Muscle layer of colon (tissue), 2 donors: ENCODE results near the gene IL4R.
"Not testable (repeated sequence)": the region's sequence is repeated elsewhere in the genome, so short reads cannot be mapped to it uniquely, and the experiment has no call there.

Source experiments
- H3K27ac ChIP-seq: one replicate; pipeline ENCODE4 v1.7.0; 2013; ENCODE audit warnings: low read depth, mild to moderate bottlenecking, low read length, moderate library complexity
- H3K27me3 ChIP-seq, 2 donors: one replicate each; pipeline ENCODE4 v1.7.0; 2013; ENCODE audit warnings: low read length in 2 of 2, mild to moderate bottlenecking in 2 of 2; ENCODE audit not compliant: insufficient read depth in 2 of 2, control insufficient read depth in 1 of 2
- H3K36me3 ChIP-seq: one replicate; pipeline ENCODE4 v1.7.0; 2013; ENCODE audit warnings: mild to moderate bottlenecking, low read length; ENCODE audit not compliant: insufficient read depth
- H3K4me1 ChIP-seq: one replicate; pipeline ENCODE4 v1.7.0; 2013; ENCODE audit warnings: mild to moderate bottlenecking, low read length; ENCODE audit not compliant: insufficient read depth
- H3K4me3 ChIP-seq, 2 donors: one replicate each; pipeline ENCODE4 v1.7.0; 2013; ENCODE audit warnings: low read length in 2 of 2, low read depth in 1 of 2, mild to moderate bottlenecking in 1 of 2, moderate library complexity in 1 of 2
- H3K9ac ChIP-seq: one replicate; pipeline ENCODE4 v1.7.0; 2013; ENCODE audit warnings: low read length
- H3K9me3 ChIP-seq: one replicate; pipeline ENCODE4 v1.7.0; 2013; ENCODE audit warnings: mild to moderate bottlenecking, low read length
- donor health status: abdominal sarcoma.
- donor health status: Adenocarcinoma of cecum.

The IL4R gene

DNA sequence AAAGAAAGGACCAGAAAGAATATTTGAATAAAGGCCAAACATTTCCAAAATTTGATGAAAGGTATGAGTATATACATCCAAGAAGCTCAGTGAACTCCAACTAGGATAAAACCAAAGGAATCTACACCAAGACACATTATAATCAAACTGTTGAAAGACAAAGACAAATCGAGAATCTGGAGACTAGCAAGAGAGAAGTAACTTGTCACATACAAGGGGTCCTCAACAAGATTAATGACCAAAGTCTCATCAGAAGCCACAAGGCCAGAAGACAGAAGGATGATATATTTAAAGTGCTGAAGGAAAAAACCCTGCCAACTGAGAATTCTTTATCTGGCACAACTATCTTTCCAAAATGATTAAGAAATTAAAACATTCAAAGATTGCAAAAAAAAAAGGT is 78.9 kb downstream of the IL4R start:
- Histone ChIP-seq H3K27me3 (no peaks in the 10 kb centered on the region), H3K4me1 (no peaks in the 10 kb centered on the region), H3K27ac (no peak overlapping the region), H3K4me3 (no peak overlapping the region), H3K9me3 (no peaks in the 10 kb centered on the region), H3K36me3 (no peaks in the 10 kb centered on the region), H3K9ac (no peak overlapping the region)

DNA sequence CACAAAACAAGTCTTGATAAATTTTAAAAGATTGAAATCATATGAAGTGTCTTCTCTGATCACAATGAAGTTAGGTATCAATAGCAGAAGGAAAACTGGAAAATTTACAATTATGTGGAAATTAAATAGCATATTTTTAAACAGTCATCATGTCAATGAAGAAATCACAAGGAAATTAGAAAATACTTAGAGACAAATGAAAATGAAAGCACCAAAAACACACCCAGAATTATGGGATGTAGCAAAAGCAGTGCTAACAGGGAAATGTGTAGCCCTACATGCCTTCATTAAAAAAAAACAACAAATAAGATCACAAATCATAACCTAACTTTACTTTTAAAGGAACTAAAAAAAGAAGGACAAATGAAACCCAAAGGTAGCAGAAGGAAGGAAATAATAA is 80.7 kb downstream of the IL4R start:
- Histone ChIP-seq H3K9ac (no peak overlapping the region), H3K4me1 (no peaks in the 10 kb centered on the region), H3K9me3 (no peaks in the 10 kb centered on the region), H3K4me3 (no peak overlapping the region), H3K27ac (no peak overlapping the region), H3K27me3 (no peaks in the 10 kb centered on the region), H3K36me3 (no peaks in the 10 kb centered on the region)

DNA sequence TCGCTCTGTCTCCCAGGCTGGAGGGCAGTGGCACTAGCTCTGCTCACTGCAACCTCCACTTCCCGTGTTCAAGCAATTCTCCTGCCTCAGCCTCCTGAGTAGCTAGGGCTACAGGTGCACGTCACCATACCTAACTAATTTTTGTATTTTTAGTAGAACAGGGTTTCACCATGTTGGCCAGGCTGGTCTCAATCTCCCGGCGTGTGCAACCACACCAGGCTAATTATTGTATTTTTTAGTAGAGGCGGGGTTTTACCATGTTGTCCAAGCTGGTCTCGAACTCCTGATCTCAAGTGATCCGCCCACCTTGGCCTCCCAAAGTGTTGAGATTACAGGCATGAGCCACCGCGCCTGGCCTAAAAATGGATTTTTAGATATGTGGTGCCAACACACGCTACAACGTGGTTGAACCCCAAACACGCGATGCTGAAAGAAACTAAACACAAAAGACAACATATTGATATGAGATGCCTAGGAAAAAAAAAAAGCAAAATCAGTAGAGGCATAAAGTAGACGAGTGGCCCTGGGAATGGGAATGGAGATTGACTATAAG is 84.6 kb downstream of the IL4R start:
- H3K4me1 ChIP-seq, H3K27ac ChIP-seq, H3K4me3 ChIP-seq, H3K9me3 ChIP-seq, H3K36me3 ChIP-seq, H3K9ac ChIP-seq, H3K27me3 ChIP-seq: not testable (repeated sequence)

DNA sequence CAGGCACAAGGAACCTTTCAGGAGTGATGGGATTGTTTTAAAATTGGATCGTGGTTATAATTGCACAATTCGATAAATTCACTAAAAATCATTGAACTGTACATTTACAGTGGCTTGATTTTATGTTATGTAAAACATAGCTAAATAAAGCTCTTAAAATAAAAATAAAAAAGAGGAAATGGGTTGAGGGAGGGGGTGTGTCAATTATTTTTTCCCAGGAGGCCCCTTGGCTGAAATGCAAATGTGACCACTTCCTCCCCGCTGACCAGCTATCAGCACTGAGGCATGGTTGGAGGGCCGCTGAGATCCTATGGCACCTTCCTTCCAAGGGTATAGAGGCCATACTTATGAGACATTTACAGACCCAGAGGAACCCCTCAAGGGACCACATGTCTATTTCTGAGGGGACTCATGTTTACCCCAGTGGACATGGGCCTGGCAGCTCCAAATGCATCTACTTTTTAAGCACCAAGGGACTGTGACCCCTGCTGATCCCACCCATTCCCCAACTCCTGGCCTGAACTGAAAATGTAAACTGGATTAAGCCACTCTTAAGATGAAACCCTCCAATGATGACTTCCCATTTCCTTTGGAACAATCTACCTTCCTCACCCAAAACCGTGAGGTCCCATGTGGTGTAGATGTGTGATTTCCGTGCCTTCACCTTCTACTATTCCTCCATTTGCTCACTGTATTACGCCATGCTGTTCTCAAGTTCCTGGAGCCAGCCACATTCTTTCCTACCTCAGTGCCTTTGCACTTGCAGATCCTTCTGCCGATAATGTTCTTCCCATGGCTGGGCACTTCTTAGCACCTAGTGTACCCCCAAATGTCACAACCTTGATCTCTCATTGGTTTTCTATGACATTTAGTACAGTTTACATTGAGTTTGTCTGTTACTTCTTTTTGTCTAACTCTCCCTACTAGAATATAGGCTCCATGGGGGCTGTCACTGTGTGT is 85.4 kb downstream of the IL4R start:
- H3K27ac ChIP-seq: no peak overlapping the region
- no peak overlapping the region for H3K9ac ChIP-seq
- no peaks in the 10 kb centered on the region for H3K4me1 ChIP-seq
- no peaks in the 10 kb centered on the region for H3K36me3 ChIP-seq
- H3K9me3 ChIP-seq: no peaks in the 10 kb centered on the region
- peaks cover 0 to 10% of the 10 kb centered on the region in 2 donors for H3K27me3 ChIP-seq
- no peak overlapping the region for H3K4me3 ChIP-seq

DNA sequence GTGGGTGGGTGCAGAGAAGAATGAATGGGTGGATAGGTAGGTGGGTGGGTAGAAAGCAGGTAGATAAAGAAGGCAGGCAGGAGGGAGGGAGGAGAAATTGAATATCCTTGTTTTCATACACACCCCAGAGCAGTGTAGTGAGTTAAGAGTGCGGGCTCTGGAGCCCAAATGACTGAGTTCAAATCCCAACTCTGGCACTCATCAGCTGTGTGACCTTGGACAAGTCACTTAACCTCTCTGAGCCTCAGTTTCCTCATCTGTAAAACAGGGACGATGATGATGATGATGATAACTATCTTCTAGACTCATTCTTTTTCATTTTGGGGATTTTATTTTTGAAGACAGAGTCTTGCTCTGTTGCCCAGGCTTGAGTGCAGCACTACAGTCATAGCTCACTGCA is 86.2 kb downstream of the IL4R start:
- Histone ChIP-seq H3K9ac (no peak overlapping the region), H3K36me3 (no peaks in the 10 kb centered on the region), H3K4me3 (no peak overlapping the region), H3K27ac (no peak overlapping the region), H3K27me3 (peaks cover 0 to 11% of the 10 kb centered on the region in 2 donors), H3K4me1 (no peaks in the 10 kb centered on the region), H3K9me3 (no peaks in the 10 kb centered on the region)

GRCh38 chr16:27400751-27401620 is 87.2 kb downstream of the IL4R start:
- H3K27ac ChIP-seq: no peak overlapping the region
- H3K9ac ChIP-seq: no peak overlapping the region
- no peaks in the 10 kb centered on the region for H3K4me1 ChIP-seq
- peaks cover 0 to 17% of the 10 kb centered on the region in 2 donors for H3K27me3 ChIP-seq
- H3K4me3 ChIP-seq: no peak overlapping the region
- H3K9me3 ChIP-seq: no peaks in the 10 kb centered on the region
- no peaks in the 10 kb centered on the region for H3K36me3 ChIP-seq

- Histone ChIP-seq H3K36me3 (no peaks in the 10 kb centered on the region), H3K9me3 (no peaks in the 10 kb centered on the region), H3K4me1 (no peaks in the 10 kb centered on the region), H3K27me3 (peaks cover 0 to 21% of the 10 kb centered on the region in 2 donors), H3K4me3 (no peak within 1 kb of the TSS), H3K27ac (no peak within 1 kb of the TSS), H3K9ac (no peak within 1 kb of the TSS)
Observed at GRCh38 chr16:27401768-27402568, 88.2 kb downstream of the IL4R start, which contains the start of gene IL21R. TSS of gene IL21R (plus strand) at chr16:27402174. CDS start at chr16:27430072, 27,898 bp downstream.

DNA sequence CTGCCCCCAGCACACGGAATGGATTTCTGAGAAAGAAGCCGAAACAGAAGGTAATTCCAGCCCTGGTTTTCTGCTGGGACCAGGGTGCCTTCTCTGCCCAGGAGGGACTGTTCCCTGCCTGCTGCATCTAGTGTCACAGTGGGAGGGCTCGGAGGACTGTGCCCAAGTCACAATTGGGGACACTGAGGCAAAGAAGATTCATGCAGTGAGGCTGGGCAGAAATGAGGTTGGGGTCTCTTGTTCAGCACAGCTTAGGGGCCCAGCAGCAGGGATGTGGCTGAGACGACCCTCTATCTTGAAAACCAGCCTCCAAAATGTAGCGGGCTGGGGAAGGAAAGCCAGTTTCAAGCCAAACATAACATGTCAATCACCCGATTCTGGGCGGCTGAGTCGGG is 88.8 kb downstream of the IL4R start:
- Histone ChIP-seq H3K27ac (no peak overlapping the region), H3K4me3 (no peak overlapping the region), H3K27me3 (peaks cover 0 to 21% of the 10 kb centered on the region in 2 donors), H3K4me1 (no peaks in the 10 kb centered on the region), H3K9me3 (no peaks in the 10 kb centered on the region), H3K36me3 (no peaks in the 10 kb centered on the region), H3K9ac (no peak overlapping the region)

DNA sequence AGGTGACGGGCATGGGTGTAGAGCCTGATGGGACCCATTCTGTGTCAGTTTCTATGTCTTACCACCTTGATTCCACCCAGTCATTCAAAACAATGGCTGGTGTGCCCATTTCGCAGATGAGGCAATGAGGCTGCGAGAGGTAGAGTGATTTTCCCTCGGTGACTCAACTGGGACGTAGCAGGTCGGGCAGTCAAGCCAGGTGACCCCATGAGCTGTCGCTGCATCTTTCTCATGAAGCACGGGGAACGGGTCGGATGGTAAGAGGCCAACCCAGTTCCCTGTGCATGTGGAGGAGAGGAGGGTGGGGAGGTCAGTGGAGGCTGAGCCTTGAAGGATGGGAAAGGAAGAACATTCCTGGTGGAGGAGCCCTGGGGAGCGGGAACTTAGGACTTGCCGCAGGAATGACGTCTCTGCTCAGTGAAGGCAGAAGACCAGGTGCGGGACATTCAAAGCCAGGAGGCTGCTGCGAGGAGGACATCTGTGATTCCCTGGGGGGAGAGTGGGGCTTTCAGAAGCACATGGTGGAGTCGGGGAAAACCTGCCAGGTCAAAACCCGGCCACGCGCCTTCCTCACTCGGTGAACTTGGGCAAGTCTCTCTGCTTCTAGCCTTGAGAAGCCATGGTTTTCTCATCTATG is 89.3 kb downstream of the IL4R start:
- Histone ChIP-seq H3K4me1 (no peaks in the 10 kb centered on the region), H3K9ac (no peak overlapping the region), H3K9me3 (no peaks in the 10 kb centered on the region), H3K27me3 (peaks cover 0 to 21% of the 10 kb centered on the region in 2 donors), H3K4me3 (no peak overlapping the region), H3K36me3 (no peaks in the 10 kb centered on the region), H3K27ac (no peak overlapping the region)

DNA sequence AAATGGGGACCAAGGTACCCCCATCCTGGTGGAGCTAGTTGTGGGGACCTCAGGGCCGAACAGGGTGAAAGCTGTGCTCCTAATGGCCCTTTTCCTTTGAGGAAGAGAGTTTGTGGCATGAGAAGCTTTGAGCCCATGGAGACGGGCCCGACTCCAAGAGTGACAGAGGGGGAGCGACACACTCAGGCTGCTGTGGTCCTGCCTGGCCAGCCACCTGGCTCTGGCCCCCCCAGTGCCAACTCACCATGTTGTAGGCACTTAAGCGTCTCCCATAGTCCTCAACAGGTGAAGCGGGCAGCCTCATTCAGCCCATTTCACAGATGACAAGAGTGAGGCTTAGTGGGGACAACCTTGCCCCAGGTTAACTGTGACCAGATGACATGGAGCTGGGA is 89.8 kb downstream of the IL4R start:
- Histone ChIP-seq H3K27me3 (peaks cover 0 to 21% of the 10 kb centered on the region in 2 donors), H3K27ac (no peak overlapping the region), H3K9me3 (no peaks in the 10 kb centered on the region), H3K9ac (no peak overlapping the region), H3K4me1 (no peaks in the 10 kb centered on the region), H3K36me3 (no peaks in the 10 kb centered on the region), H3K4me3 (no peak overlapping the region)
